Measurements from ENCODE around the gene NODAL.

The NODAL gene

DNA sequence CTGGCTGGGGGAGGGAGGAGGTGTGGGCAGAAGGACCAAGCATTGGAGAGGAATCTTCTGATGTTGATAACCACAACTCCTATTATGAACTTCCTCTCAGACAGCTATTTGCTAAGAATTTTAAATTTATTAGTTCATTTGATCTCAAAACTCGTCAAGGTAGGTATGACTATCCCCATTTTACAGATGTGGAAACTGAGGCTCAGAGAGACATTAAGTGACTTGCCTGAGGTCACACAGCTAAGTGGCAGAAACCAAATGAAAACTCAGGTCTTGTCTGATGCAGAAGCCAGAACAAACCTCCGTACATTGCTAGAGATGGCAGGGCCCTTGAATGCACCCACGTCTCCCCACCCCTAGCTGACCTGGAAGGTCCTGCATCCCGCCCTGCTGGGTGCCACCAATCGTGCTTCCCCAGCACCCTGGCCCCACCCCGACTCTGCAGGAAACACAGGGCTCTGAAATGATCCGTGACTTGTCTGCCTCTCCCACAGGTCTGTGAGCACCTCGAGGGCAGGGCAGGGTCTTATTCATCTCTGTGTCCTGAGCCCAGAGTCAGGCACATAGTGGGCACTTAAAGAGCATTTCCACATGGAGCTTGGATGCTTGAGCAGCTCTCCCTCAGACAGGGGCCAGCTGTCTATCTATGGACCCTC is 31.4 kb upstream of the NODAL start:
- H3K36me3 ChIP-seq, result no peaks in the 10 kb centered on the region
- H3K9me3 ChIP-seq, result no peaks in the 10 kb centered on the region
- H3K4me3 ChIP-seq (ENCODE audit: low read depth in 1 of 2, low read length in 1 of 2), result no peak overlapping the region
- H3K27me3 ChIP-seq, result peaks cover 43% of the 10 kb centered on the region
- no peak overlapping the region for H3K27ac ChIP-seq
- peaks cover 0 to 4% of the 10 kb centered on the region in 2 experiments for H3K4me1 ChIP-seq (ENCODE audit: control insufficient read depth in 1 of 2, insufficient read depth in 1 of 2, low read depth in 1 of 2, low read length in 1 of 2)
- no peak for TF ChIP-seq CTCF (IDR thresholded peaks at IDR 0.05)

GRCh38 chr10:70466951-70467350 is 25.5 kb upstream of the NODAL start:
- Histone ChIP-seq H3K4me1 (ENCODE audit: control insufficient read depth in 1 of 2, insufficient read depth in 1 of 2, low read depth in 1 of 2, low read length in 1 of 2) (no peaks in the 10 kb centered on the region), H3K36me3 (no peaks in the 10 kb centered on the region), H3K27me3 (peaks cover 1% of the 10 kb centered on the region), H3K9me3 (no peaks in the 10 kb centered on the region), H3K27ac (no peak overlapping the region), H3K4me3 (ENCODE audit: low read depth in 1 of 2, low read length in 1 of 2) (no peak overlapping the region)
- no peak for TF ChIP-seq CTCF (IDR thresholded peaks at IDR 0.05)

GRCh38 chr10:70465832-70466231 is 24.4 kb upstream of the NODAL start:
- no peak for TF ChIP-seq CTCF (IDR thresholded peaks at IDR 0.05)
- Histone ChIP-seq H3K4me1 (ENCODE audit: control insufficient read depth in 1 of 2, insufficient read depth in 1 of 2, low read depth in 1 of 2, low read length in 1 of 2) (no peaks in the 10 kb centered on the region), H3K9me3 (no peaks in the 10 kb centered on the region), H3K27ac (no peak overlapping the region), H3K36me3 (no peaks in the 10 kb centered on the region), H3K27me3 (peaks cover 6% of the 10 kb centered on the region), H3K4me3 (ENCODE audit: low read depth in 1 of 2, low read length in 1 of 2) (no peak overlapping the region)

DNA sequence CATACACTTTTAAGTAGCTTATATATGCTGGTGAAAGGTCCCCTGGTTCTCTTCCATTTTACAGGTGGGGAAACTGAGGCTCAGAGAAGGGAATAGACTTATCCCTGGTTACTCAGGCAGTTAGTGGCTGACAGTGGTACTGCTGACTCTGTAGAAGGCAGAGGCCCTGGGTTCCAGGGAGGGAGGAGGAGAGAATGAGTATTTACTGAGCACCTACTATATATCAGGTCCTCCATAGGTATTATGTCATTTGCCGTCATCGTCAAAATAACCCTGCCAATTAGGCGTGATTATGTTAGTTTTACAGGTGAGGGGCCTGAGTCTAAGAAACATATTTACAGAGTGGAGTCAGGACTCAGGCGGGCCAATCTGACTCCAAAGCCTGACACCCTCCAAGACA is 23.8 kb upstream of the NODAL start:
- Histone ChIP-seq H3K9me3 (no peaks in the 10 kb centered on the region), H3K27ac (no peak overlapping the region), H3K36me3 (no peaks in the 10 kb centered on the region), H3K27me3 (peaks cover 12% of the 10 kb centered on the region), H3K4me3 (ENCODE audit: low read depth in 1 of 2, low read length in 1 of 2) (no peak overlapping the region), H3K4me1 (ENCODE audit: control insufficient read depth in 1 of 2, insufficient read depth in 1 of 2, low read depth in 1 of 2, low read length in 1 of 2) (no peaks in the 10 kb centered on the region)
- no peak for TF ChIP-seq CTCF (IDR thresholded peaks at IDR 0.05)

DNA sequence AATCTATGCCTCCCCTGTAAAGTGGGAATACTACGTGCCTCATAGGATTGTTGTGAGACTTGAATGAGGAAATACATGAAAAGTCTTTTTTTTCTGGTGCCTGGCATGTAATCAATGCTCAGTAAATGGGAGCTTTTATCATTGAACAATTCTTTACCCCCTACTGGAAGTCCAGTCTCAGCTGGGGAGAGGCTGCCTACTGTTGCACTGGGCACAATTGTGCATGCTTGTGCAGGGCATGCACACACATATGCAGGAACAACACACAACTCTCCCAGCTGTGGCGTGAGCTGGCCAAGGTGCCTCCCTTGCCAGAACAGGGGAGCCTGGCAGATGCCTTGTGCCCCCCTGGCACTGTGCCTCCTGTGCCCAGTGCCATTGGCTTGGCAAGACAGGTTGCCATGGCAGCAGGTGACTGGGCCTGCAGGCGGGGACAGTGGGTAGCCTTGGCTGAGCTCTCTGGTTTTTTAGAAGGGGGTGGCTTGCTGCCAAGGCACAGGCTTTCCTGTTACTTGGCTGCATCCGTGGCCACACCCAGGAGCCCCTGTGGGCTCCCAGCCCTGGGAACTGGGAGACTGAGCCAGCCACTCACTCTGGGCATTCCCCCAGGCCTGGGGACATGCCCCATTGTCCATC is 21.0 kb upstream of the NODAL start:
- Histone ChIP-seq H3K27ac (no peak overlapping the region), H3K9me3 (no peaks in the 10 kb centered on the region), H3K36me3 (no peaks in the 10 kb centered on the region), H3K27me3 (peaks cover 40% of the 10 kb centered on the region), H3K4me3 (ENCODE audit: low read depth in 1 of 2, low read length in 1 of 2) (no peak overlapping the region), H3K4me1 (ENCODE audit: control insufficient read depth in 1 of 2, insufficient read depth in 1 of 2, low read depth in 1 of 2, low read length in 1 of 2) (no peaks in the 10 kb centered on the region)
- no peak for TF ChIP-seq CTCF (IDR thresholded peaks at IDR 0.05)
